Thyroid gland (tissue), 4 donors: Measurements from ENCODE around the gene L3MBTL4.

ENCODE experiments used
- CTCF ChIP-seq, 6 experiments: fragments of 200-600 bp in 3 of 6; fragments of 450-650 bp in 3 of 6; sonication (generic) in 3 of 6; IDR thresholded peaks; one replicate each; pipeline ENCODE4 v1.5.1; 2016 to 2019; ENCODE audit warnings: antibody characterized with exemption in 6 of 6, mild to moderate bottlenecking in 2 of 6, inconsistent platforms in 1 of 6, moderate library complexity in 1 of 6
- POLR2A ChIP-seq, 2 donors: fragments of 450-650 bp; IDR thresholded peaks; one replicate each; pipeline ENCODE4 v1.6.1; 2017; ENCODE audit warnings: antibody characterized with exemption in 2 of 2, mild to moderate bottlenecking in 2 of 2, moderate library complexity in 1 of 2

- TF ChIP-seq CTCF (IDR thresholded peaks at IDR 0.05) (no peak), POLR2A (IDR thresholded peaks at IDR 0.05) (no peak)
Measured at GRCh38 chr18:5961828-5962150, 452.9 kb downstream of the L3MBTL4 start.
